Erythroblast (primary cell): ENCODE measurements around the gene MGAM2.

ENCODE experiments used
- GATA1 ChIP-seq: IDR thresholded peaks from 2 replicates; pipeline ENCODE4 v1.6.1; 2011; ENCODE audit warnings: low read depth, mild to moderate bottlenecking, control low read depth, low read length, moderate library complexity
- POLR2A ChIP-seq: IDR thresholded peaks from 2 replicates; pipeline ENCODE4 v1.6.1; 2011; ENCODE audit warnings: mild to moderate bottlenecking, low read length

DNA sequence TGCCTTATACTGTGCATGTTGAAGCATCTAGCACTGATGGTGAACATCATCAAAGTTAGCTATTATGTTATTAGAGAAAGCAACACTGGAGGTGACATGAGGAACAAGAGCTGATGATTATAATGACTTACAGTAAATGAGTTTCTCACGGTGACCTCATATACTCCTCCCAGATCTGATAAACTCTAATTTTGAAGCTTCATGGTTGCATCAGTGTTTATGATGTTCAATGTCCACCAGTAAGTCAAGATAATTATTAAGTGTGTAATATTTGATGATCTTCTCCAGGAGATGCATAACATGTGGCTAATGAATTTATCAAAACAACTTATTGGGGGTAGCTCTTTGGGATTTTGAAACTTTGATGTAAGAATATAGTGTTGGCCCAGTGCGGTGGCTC, 27.5 kb downstream of the MGAM2 start:
- TF ChIP-seq POLR2A (no peak), GATA1 (no peak)
